RWPE2 (cell line): ENCODE data around the gene SPATA13.

ENCODE experiments used
- ATAC-seq: fragments of 200-7000 bp; cut with Tn5 transposase; 3 replicates; pipeline ENCODE4 v1.9.1; 2021; ENCODE audit warnings: low read depth
- DNase-seq: peaks from one replicate; pipeline ENCODE4 v3.0.0-alpha.2; 2020; ENCODE audit warnings: low spot score
- H3K27ac ChIP-seq: fragments of 450-650 bp; 2 replicates; pipeline ENCODE4 v1.5.1; 2017; ENCODE audit warnings: mild to moderate bottlenecking; ENCODE audit not compliant: poor library complexity, severe bottlenecking
- H3K27me3 ChIP-seq: fragments of 250-450 bp; sonication (Bioruptor Pico); 2 replicates; pipeline ENCODE4 v1.5.1; 2021; ENCODE audit warnings: mild to moderate bottlenecking, moderate library complexity; ENCODE audit not compliant: insufficient read depth, poor library complexity, severe bottlenecking
- H3K36me3 ChIP-seq: fragments of 250-450 bp; sonication (Bioruptor Pico); 2 replicates; pipeline ENCODE4 v1.5.1; 2020; ENCODE audit warnings: low read depth, mild to moderate bottlenecking, moderate library complexity
- H3K4me1 ChIP-seq: fragments of 250-450 bp; sonication (Bioruptor Pico); 2 replicates; pipeline ENCODE4 v1.5.1; 2021; ENCODE audit warnings: mild to moderate bottlenecking, moderate library complexity; ENCODE audit not compliant: insufficient read depth, poor library complexity, severe bottlenecking
- H3K4me3 ChIP-seq: fragments of 250-450 bp; sonication (Bioruptor Pico); 2 replicates; pipeline ENCODE4 v1.5.1; 2021; ENCODE audit warnings: mild to moderate bottlenecking, moderate library complexity; ENCODE audit not compliant: severe bottlenecking
- H3K9me3 ChIP-seq: fragments of 250-450 bp; sonication (Bioruptor Pico); 2 replicates; pipeline ENCODE4 v1.5.1; 2021; ENCODE audit warnings: mild to moderate bottlenecking, moderate library complexity; ENCODE audit not compliant: severe bottlenecking
- CTCF ChIP-seq: fragments of 450-650 bp; IDR thresholded peaks from one replicate; pipeline ENCODE4 v1.5.1; 2017; ENCODE audit warnings: mild to moderate bottlenecking, moderate library complexity; ENCODE audit not compliant: poor library complexity, severe bottlenecking

Gene SPATA13

GRCh38 chr13:24351423-24351822, 190.9 kb downstream of the SPATA13 start:
- DNase-seq (no peak), ATAC-seq (no peak)
- H3K4me3 ChIP-seq = no peak overlapping the region
- no peaks in the 10 kb centered on the region for H3K27me3 ChIP-seq
- H3K36me3 ChIP-seq = no peaks in the 10 kb centered on the region
- no peaks in the 10 kb centered on the region for H3K9me3 ChIP-seq
- H3K27ac ChIP-seq = no peak overlapping the region
- no peak for TF ChIP-seq CTCF
- peaks cover 6% of the 10 kb centered on the region for H3K4me1 ChIP-seq

- Histone ChIP-seq H3K27ac (no peak overlapping the region), H3K4me3 (no peak overlapping the region), H3K36me3 (no peaks in the 10 kb centered on the region), H3K27me3 (no peaks in the 10 kb centered on the region), H3K4me1 (peaks cover 3% of the 10 kb centered on the region), H3K9me3 (no peaks in the 10 kb centered on the region)
- TF ChIP-seq CTCF = no peak
- no peak for DNase-seq
- ATAC-seq = no peak; the same call in 2 of the 3 replicates
Measured at GRCh38 chr13:24353736-24354135, 193.2 kb downstream of the SPATA13 start.

GRCh38 chr13:24355103-24355502, 194.6 kb downstream of the SPATA13 start:
- ATAC-seq = no peak; the same call in 2 of the 3 replicates
- Histone ChIP-seq H3K27me3 (no peaks in the 10 kb centered on the region), H3K4me3 (no peak overlapping the region), H3K9me3 (no peaks in the 10 kb centered on the region), H3K27ac (no peak overlapping the region), H3K36me3 (no peaks in the 10 kb centered on the region), H3K4me1 (no peaks in the 10 kb centered on the region)
- no peak for TF ChIP-seq CTCF
- DNase-seq = no peak

GRCh38 chr13:24356270-24356669, 195.8 kb downstream of the SPATA13 start:
- H3K27ac ChIP-seq = no peak overlapping the region
- no peak for TF ChIP-seq CTCF
- H3K4me1 ChIP-seq = no peaks in the 10 kb centered on the region
- ATAC-seq = no peak
- H3K27me3 ChIP-seq = no peaks in the 10 kb centered on the region
- no peaks in the 10 kb centered on the region for H3K36me3 ChIP-seq
- DNase-seq = no peak
- no peak overlapping the region for H3K4me3 ChIP-seq
- no peaks in the 10 kb centered on the region for H3K9me3 ChIP-seq
